MCF 10A (cell line): ENCODE measurements around the gene SLCO2A1. TPM values are rescaled to one million over a fixed set of nuclear protein-coding genes. Genes with fewer than 3 reads are reported as not detected.

Experiments
- BruUV-seq: library from RNA; stranded (reverse); fragments of 400-500 nt; replicated peaks from 2 replicates; lab custom pipeline; 2021; lab: Mats Ljungman, UMichigan
- CTCF ChIA-PET: fragments of 300-600 bp; sonication (Branson Sonifier 250); formaldehyde crosslinking; extraction: SDS; loops from one replicate; lab custom pipeline; 2021; ENCODE audit warnings: antibody characterized with exemption, inconsistent platforms; lab: Yijun Ruan, JAX
- POLR2A ChIA-PET: fragments of 300-600, 350-650 bp; sonication (Branson Sonifier 250); formaldehyde crosslinking; extraction: SDS; loops from one replicate; lab custom pipeline; 2020; ENCODE audit warnings: antibody characterized with exemption, inconsistent platforms; lab: Yijun Ruan, JAX
- DNase-seq: peaks from one replicate; pipeline ENCODE4 v3.0.0-alpha.2; 2018; ENCODE audit not compliant: unreplicated experiment
- H3K27ac Mint-ChIP-seq: one replicate; pipeline ENCODE4 v1.8.0; 2022; ENCODE audit warnings: mild to moderate bottlenecking, low read depth, mixed read lengths; ENCODE audit not compliant: unreplicated experiment
- H3K27me3 Mint-ChIP-seq: one replicate; pipeline ENCODE4 v1.8.0; 2022; ENCODE audit warnings: mixed read lengths; ENCODE audit not compliant: insufficient read depth, unreplicated experiment
- H3K36me3 Mint-ChIP-seq: one replicate; pipeline ENCODE4 v1.8.0; 2022; ENCODE audit warnings: mild to moderate bottlenecking, moderate library complexity, mixed read lengths; ENCODE audit not compliant: insufficient read depth, unreplicated experiment
- H3K4me1 Mint-ChIP-seq: one replicate; pipeline ENCODE4 v1.8.0; 2022; ENCODE audit warnings: mixed read lengths; ENCODE audit not compliant: insufficient read depth, unreplicated experiment
- H3K4me3 Mint-ChIP-seq: one replicate; pipeline ENCODE4 v1.8.0; 2022; ENCODE audit warnings: mild to moderate bottlenecking, moderate library complexity, mixed read lengths; ENCODE audit not compliant: unreplicated experiment
- H3K9me3 Mint-ChIP-seq: one replicate; pipeline ENCODE4 v1.8.0; 2022; ENCODE audit warnings: mixed read lengths; ENCODE audit not compliant: unreplicated experiment
- intact Hi-C: fragments of 100-400 bp; cut with micrococcal nuclease; formaldehyde crosslinking; loops from 2 replicates; pipeline ENCODE4 v1.14.1; 2022
- total RNA-seq: library from RNA; stranded (reverse); gene quantifications from 2 replicates; pipeline ENCODE4 v1.2.3, GENCODE V29; 2022
- TF ChIP-seq, protein P1 (sequence below): fragments of 200-600 bp; IDR thresholded peaks from one replicate; pipeline ENCODE4 v1.8.0; 2022; ENCODE audit warnings: antibody characterized with exemption, mild to moderate bottlenecking; ENCODE audit not compliant: unreplicated experiment

Gene SLCO2A1
- total RNA-seq, 1 experiment from 2014 or later = 1.0 TPM

DNA sequence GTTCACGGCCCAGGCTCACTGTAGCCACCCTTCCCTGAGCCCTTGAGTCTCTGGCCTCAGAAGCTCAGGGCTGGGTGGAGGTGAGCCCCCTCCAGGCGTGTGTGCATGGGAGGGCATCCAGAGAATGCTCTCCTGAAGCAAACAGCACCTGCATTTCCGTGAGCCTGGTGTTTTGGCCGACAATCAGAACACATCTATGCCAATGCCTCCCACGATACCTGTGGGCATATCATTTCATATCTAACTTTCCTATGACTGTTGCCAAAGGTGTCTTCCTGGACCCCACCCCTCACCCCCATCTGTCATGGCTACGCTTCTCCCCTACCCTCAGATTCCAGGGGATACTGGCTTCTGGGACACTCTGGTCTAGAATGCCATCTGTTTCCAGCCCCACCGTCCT, 80.7 kb downstream of the SLCO2A1 start:
- TF ChIP-seq, protein P1, sequence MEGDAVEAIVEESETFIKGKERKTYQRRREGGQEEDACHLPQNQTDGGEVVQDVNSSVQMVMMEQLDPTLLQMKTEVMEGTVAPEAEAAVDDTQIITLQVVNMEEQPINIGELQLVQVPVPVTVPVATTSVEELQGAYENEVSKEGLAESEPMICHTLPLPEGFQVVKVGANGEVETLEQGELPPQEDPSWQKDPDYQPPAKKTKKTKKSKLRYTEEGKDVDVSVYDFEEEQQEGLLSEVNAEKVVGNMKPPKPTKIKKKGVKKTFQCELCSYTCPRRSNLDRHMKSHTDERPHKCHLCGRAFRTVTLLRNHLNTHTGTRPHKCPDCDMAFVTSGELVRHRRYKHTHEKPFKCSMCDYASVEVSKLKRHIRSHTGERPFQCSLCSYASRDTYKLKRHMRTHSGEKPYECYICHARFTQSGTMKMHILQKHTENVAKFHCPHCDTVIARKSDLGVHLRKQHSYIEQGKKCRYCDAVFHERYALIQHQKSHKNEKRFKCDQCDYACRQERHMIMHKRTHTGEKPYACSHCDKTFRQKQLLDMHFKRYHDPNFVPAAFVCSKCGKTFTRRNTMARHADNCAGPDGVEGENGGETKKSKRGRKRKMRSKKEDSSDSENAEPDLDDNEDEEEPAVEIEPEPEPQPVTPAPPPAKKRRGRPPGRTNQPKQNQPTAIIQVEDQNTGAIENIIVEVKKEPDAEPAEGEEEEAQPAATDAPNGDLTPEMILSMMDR = no peak
- H3K27me3 Mint-ChIP-seq = no peaks in the 10 kb centered on the region
- no TSS peak for BruUV-seq
- H3K36me3 Mint-ChIP-seq = peaks cover 5% of the 10 kb centered on the region
- intact Hi-C loops = no loop called here
- CTCF ChIA-PET = interaction anchor here (1.3 kb wide), 1 partner anchor 14 kb away, joined by 4 read pairs; no protein-coding TSS in a partner anchor
- H3K4me1 Mint-ChIP-seq = peaks cover 32% of the 10 kb centered on the region
- POLR2A ChIA-PET = no interaction called here
- H3K4me3 Mint-ChIP-seq = no peak overlapping the region
- no peak overlapping the region for H3K27ac Mint-ChIP-seq
- no peak for DNase-seq
- no peaks in the 10 kb centered on the region for H3K9me3 Mint-ChIP-seq

DNA sequence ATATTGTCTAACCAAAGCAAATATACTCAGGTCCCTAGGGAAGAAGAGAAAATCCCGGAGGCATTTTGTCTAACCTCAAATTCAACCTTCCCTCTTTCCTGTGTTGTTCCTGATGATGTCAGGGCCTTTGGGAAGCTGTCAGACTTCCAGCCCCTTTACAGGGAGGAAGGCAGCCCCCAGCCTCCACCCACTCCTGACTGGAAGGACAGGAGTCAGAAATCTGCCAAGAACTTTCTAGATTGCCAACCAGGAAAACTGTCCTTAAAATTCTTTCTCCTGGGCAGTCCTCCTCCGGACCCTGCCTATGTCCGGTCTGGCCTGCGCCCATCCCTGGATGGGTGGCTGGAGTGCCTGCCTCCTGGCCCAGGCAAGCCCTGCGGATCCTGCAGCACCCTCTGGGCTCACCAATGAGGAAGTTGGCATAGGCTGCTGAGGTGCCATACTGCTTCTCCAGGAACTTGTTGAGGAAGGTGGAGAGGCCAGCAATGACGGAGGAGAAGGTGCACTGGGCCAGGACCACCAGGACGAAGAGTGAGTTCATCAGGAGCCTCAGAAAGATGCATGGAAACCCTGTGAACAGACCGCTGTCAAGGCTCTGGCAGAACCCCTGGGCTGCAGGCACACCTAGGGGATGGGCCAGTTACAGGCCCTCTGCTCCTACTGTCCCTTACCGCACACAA, 81.5 kb downstream of the SLCO2A1 start:
- H3K9me3 Mint-ChIP-seq = no peaks in the 10 kb centered on the region
- DNase-seq = no peak
- no peaks in the 10 kb centered on the region for H3K27me3 Mint-ChIP-seq
- intact Hi-C loops = no loop called here
- no peak overlapping the region for H3K27ac Mint-ChIP-seq
- no TSS peak for BruUV-seq
- ChIA-PET CTCF (interaction anchor here (1.3 to 2.1 kb wide), 2 partner anchors 15 kb away, joined by 4 to 5 read pairs; no protein-coding TSS in a partner anchor), POLR2A (no interaction called here)
- peaks cover 5% of the 10 kb centered on the region for H3K36me3 Mint-ChIP-seq
- TF ChIP-seq, protein P1 = no peak
- no peak overlapping the region for H3K4me3 Mint-ChIP-seq
- peaks cover 39% of the 10 kb centered on the region for H3K4me1 Mint-ChIP-seq

DNA sequence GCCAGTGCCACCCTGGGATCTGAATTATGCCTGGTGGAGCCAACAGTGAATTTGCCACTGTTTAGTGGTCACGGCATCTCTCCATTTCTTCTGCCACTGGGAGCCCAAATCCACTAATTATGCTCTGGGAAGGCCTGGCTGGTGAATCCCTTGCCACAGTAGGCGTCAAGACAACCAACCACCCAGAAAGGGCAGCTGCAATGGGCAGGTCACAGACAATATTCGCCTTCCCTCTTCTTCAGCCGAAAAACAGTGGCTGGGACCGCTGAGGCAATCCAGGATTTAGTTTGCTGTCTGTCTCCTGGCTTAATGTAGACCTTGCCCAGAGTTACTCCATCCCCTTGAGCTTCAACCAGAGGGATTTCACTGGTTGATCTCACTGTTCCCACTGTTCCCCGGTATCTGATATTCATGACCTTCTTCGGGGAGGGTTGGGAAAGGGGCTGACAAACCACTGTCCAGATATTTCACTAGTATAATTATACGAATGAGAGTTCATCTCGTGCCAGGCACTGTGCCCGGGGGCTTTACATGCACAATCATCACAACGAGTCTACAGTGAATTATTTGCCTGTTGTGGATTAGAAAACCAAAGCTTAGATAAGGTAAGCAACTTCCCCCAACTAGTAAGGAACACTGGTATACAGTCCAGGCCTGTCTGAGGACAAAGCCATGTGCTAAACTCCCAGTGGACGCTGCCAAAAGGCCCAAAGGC, 84.2 kb downstream of the SLCO2A1 start:
- no TSS peak for BruUV-seq
- Mint-ChIP-seq H3K36me3 (peaks cover 5% of the 10 kb centered on the region), H3K4me1 (peaks cover 59% of the 10 kb centered on the region), H3K4me3 (peak overlapping the region; percentile 39), H3K27me3 (no peaks in the 10 kb centered on the region), H3K27ac (peak overlapping the region; percentile 52), H3K9me3 (no peaks in the 10 kb centered on the region)
- CTCF ChIA-PET = interaction anchor here (0.6 to 2.2 kb wide), 15 partner anchors 9 to 380 kb away, joined by 3 to 9 read pairs (median 3); no protein-coding TSS in a partner anchor
- intact Hi-C loops = loop anchor here (2.0 kb wide), 1 partner anchor 17 kb away; no protein-coding TSS in a partner anchor
- DNase-seq = peak; percentile 58
- POLR2A ChIA-PET = interaction anchor here (0.6 to 2.7 kb wide), 11 partner anchors 14 to 1781 kb away, joined by 3 to 17 read pairs (median 4); no protein-coding TSS in a partner anchor
- TF ChIP-seq, protein P1 = no peak
